Peyer's patch (tissue), 4 donors: ENCODE data around the gene NT5C1A.

Source experiments
- POLR2A ChIP-seq, 2 donors: fragments of 450-650 bp; IDR thresholded peaks; one replicate each; pipeline ENCODE4 v1.5.1; 2017; ENCODE audit warnings: antibody characterized with exemption in 2 of 2, mild to moderate bottlenecking in 2 of 2, moderate library complexity in 2 of 2
- TF ChIP-seq, protein P1 (sequence below), 6 experiments: fragments of 450-650 bp in 4 of 6; fragments of 200-600 bp in 2 of 6; sonication (generic) in 1 of 6; IDR thresholded peaks; one replicate each; pipeline ENCODE4 v1.5.1; 2017 to 2019; ENCODE audit warnings: antibody characterized with exemption in 6 of 6, mild to moderate bottlenecking in 3 of 6, moderate library complexity in 1 of 6

DNA sequence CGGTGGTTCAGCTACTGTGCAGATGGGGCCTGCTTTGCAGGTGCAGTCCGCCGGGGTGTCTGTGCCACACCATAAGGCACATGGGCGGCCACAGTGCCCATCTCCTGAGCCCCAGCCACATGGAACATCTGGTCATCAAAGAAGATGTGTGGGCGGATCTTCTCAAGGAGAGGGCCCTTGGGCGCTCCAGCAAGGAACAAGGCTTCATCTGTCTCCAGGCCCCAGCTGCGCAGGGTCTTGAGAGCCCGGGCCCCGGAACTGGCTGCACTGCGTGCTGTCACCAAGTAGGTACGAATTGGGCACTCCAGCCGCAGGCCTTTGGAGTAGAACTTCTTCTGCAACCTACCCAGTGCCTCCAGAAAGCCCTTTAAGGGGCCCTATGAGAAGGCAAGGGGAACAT is 12.8 kb downstream of the NT5C1A start:
- TF ChIP-seq, protein P1, sequence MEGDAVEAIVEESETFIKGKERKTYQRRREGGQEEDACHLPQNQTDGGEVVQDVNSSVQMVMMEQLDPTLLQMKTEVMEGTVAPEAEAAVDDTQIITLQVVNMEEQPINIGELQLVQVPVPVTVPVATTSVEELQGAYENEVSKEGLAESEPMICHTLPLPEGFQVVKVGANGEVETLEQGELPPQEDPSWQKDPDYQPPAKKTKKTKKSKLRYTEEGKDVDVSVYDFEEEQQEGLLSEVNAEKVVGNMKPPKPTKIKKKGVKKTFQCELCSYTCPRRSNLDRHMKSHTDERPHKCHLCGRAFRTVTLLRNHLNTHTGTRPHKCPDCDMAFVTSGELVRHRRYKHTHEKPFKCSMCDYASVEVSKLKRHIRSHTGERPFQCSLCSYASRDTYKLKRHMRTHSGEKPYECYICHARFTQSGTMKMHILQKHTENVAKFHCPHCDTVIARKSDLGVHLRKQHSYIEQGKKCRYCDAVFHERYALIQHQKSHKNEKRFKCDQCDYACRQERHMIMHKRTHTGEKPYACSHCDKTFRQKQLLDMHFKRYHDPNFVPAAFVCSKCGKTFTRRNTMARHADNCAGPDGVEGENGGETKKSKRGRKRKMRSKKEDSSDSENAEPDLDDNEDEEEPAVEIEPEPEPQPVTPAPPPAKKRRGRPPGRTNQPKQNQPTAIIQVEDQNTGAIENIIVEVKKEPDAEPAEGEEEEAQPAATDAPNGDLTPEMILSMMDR (IDR thresholded peaks at IDR 0.05) = no peak
- TF ChIP-seq POLR2A (IDR thresholded peaks at IDR 0.05) = no peak
